SU-DHL-6 (cell line): ENCODE measurements around the gene SPSB3.

ENCODE experiments used
- EZH2phosphoT487 ChIP-seq: fragments of 200-600 bp; sonication (generic), shearing (Covaris generic); conservative IDR thresholded peaks from 2 replicates; pipeline ENCODE4 v1.6.1; 2018; ENCODE audit warnings: mild to moderate bottlenecking, antibody characterized with exemption, low read length, moderate library complexity, mixed read lengths
- TF ChIP-seq, protein P1 (sequence below): fragments of 200-600 bp; sonication (generic); IDR thresholded peaks from one replicate; pipeline ENCODE4 v1.5.1; 2017; ENCODE audit warnings: antibody characterized with exemption, mild to moderate bottlenecking, low read length, moderate library complexity; ENCODE audit not compliant: insufficient read depth, poor library complexity, severe bottlenecking

DNA sequence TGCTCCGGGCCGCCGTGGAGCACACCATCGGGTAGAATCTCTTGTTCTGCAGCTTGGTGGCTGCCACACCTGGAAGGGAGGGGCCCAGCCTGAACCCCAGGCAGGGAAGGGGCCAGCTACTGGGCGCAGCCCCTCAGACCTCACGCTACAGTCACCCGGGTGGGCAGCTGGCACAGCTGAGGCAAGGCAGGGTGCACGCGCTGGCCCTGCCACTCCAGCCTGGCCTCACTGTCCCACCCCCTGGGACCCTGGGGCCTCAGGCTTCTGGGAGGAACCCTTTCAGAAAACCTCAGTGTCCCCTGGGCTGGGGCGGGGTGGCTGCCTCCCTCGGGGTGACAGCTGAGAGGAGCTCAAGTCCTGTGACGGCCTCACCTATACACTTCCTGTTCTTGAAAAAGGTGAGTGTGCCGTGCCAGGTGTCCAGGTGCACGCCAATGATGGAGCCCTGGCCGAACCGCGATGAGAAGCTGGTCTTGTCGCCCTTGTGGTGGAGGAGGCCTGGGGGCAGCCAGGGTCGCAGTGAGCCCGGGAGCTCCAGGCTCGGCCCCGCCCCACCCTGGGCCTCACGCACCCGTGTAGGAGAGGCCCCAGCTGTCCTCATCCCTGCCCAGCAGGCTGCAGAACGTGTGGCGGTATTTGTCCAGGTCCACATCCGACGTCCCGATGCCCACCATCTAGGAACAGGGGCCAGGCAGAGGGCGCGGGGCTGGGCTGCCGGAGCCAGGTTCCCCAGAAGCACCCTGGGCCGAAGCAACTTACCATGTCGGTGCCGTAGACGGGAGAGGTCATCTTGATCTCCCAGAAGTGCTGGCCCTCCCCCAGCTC, 4.8 kb downstream of the SPSB3 start:
- TF ChIP-seq, protein P1, sequence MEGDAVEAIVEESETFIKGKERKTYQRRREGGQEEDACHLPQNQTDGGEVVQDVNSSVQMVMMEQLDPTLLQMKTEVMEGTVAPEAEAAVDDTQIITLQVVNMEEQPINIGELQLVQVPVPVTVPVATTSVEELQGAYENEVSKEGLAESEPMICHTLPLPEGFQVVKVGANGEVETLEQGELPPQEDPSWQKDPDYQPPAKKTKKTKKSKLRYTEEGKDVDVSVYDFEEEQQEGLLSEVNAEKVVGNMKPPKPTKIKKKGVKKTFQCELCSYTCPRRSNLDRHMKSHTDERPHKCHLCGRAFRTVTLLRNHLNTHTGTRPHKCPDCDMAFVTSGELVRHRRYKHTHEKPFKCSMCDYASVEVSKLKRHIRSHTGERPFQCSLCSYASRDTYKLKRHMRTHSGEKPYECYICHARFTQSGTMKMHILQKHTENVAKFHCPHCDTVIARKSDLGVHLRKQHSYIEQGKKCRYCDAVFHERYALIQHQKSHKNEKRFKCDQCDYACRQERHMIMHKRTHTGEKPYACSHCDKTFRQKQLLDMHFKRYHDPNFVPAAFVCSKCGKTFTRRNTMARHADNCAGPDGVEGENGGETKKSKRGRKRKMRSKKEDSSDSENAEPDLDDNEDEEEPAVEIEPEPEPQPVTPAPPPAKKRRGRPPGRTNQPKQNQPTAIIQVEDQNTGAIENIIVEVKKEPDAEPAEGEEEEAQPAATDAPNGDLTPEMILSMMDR = no peak
- no peak for TF ChIP-seq EZH2phosphoT487
